ENCODE data around the gene LGALS14.

- TF ChIP-seq POLR2A (IDR thresholded peaks at IDR 0.05; ENCODE audit: low read depth, low read length) (no peak), TAF1 (IDR thresholded peaks at IDR 0.05; ENCODE audit: borderline replicate concordance, low read depth, low read length) (no peak), POLR2AphosphoS5 (IDR thresholded peaks at IDR 0.05; ENCODE audit: low read depth, low read length) (no peak)
These were observed 4.3 kb downstream of the LGALS14 start for GRCh38 chr19:39708594-39708993.
